KG1 (cell line): ENCODE results near the gene TTC28.
"Not testable (repeated sequence)": the region's sequence is repeated elsewhere in the genome, so short reads cannot be mapped to it uniquely, and the experiment has no call there.

Source experiments
- DNase-seq: peaks from one replicate; lab custom pipeline; 2025; lab: John Stamatoyannopoulos, UW

TTC28 gene

DNA sequence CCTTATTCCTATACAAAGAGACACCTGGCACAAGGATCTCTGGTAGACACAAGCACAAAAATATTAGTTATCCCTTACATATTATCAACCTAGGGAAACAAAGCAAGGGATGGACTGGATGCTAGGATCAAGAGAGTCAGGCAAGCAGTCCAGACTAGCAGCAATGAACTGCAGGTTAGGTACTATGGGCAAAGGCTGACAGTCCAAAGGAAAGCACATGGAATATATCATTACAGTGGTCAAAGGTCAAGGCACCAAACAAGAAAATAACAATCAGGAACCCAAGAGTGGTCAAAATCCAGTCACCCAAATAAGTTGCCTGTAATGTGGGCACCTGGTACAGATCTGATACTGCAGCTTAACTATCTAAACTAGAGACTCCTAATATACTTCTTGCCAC lies 77.7 kb downstream of the TTC28 start:
- DNase-seq, result no peak

DNA sequence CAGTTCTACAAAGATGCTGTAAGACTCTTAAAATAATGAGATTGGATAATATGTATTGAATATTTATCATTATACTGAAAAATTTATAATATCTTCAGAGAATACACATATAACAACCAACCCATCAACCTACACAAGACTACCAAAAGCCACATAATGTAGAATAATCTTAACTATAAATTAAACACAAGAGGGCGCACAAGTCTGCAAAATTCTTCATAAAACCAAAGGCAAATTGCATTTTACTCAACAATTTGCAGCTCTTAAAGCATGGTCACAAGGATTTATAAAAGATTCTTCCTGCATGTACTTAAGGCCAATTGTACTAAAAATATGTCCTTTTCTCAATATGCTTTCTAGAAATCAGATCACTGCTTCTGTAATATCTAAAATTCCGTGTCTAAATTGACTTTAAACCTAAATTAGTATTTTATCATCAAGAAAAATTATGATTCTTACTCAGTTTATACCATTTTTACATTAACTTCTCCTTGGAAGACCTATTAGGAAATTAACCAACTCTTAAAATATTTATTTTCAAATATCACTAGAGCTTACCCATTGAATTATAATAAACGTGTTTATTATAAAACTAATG lies 79.0 kb downstream of the TTC28 start:
- DNase-seq, result peak; percentile 72

DNA sequence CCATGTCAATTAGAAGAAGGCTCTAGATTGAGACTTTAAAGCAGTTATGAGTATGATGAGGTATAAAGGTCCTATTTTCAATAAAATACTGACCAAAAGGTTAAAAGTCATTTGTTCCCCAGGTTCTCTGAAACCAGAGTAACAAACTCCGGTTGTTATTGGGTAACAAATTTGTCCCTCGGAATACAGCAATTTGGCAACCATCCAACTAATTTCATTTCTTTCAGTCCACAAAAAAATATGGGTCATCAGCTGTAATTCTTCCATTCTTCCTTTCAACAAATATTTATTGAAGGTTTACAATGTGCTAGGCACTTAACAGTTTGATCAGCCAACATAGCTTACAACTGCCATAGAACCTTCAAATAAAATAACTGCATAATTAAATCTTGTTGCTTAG lies 79.9 kb downstream of the TTC28 start:
- no peak for DNase-seq

DNA sequence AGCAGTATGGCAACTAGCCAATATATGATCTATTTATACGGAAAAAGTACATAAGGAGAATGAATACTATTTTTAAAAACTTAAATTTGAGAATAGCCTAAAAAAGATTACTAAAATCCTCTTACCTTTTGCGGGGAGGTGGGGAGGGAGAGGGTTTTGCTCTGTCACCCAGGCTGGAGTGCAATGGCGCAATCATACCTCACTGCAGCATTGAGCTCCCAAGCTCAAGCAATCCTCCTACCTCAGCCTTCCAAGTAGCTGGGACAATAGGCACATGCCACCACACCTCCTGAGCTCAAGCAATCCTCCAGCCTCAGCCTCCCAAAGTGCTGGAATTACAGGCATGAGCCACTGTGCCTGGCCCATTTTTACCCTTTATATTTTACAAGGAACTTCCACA lies 82.0 kb downstream of the TTC28 start:
- no peak for DNase-seq

DNA sequence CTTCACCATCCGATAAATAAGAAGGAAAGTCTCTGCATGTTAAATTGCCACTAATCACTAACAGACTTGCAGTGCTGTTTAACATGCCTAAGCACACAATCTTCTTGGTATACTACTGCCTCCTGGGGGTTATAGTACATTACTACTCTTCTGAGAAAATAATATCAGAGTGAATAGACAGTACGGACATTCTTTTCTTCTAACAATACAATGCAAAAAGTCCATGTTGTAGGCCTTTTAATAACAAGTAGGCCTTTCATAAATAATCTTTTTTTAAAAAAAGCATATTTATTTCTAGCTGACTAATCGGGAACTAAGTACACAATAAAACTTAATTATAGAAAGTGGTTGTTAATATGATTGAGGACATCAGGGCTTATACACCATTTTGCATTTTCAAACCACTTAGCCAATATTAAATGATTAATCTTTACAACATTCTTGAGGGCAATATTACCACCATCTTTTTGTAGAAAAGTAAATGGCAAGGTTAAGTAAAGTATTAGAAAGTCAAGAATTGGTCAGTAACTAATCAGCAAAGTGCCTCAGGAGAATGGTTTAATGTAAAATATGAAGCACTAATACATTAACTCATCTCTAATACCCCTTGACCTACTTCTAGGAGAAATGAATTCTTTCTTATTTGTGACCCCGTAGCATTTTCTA lies 84.7 kb downstream of the TTC28 start:
- peak; percentile 48 for DNase-seq

DNA sequence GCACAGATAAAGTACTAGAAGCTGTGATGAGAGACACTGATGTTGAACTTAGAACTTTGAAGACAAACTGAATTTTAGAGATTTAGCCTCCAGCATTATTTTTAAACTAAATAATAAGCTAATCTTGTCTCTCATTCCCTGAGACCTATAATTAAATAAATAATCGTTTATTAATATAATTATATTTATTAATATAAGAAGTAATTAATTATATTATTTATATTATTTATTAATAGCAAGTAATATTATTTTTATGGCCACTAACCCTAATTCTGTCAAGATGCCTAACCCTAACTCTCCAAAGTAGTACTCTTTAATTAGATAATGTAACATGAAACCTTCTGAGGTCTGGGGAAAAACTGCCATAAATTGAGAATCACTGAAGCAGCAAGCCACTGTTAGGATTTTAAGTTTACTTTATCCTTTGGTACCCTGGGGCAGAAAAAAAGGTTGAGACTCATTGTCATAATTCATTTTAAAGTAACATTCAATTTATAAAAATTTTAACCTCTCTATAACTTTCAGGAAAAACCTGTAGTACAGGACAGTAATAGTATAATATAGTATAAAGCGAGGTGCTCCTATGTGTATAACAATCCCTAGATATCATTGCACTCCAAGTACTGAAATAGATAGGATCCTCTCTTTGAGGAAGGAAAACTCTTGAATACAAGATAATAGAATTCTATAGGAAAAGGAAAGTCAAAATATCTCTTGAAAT lies 85.4 kb downstream of the TTC28 start:
- no peak for DNase-seq

DNA sequence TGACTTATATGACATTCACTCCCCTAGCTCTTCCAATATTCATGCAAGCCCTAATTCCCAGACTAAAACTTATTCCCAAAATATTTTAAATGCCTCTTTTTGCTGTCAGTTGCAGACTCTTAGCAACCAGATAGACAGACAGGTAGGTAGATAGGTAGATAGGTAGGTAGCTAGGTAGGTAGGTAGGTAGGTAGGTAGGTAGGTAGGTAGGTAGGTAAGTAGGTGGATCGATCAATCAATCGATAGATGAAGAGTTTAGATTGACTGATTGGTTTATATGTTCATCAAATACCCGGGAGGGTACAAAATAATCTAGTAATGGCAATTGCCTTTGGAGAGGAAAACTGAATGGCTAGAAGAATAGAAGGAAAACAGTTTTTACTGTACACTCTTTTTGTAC lies 86.3 kb downstream of the TTC28 start:
- no peak for DNase-seq

DNA sequence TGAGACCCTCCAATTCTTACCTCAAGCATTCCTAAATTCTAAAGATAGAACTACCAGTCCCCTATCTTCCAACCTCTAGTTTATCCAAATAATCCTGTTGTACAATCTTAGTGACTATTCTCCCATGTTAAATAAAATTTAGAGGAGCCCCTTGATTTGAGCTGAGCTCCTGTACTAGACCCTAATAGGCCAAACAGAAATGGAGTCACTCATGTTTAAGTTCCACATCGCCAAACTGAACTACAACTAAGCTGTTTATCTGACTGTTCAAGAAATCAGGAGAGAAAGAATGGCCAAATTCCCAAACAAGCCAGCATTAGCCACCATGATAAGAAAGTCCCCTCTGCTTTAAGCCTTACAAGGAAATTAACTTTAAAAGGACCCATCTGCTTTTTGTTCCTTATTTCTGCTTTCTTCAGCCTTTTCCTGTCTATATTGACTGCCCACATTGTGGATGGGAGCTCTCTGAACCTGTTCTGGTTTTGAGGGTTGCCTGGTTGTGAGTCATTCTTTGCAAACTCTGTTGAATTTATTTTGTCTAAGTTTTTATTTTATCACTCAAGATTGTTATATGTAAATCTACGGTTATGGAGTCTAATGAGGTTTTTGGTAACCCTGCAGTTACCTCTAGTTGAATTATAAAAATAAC lies 90.4 kb downstream of the TTC28 start:
- peak; percentile 24 for DNase-seq

DNA sequence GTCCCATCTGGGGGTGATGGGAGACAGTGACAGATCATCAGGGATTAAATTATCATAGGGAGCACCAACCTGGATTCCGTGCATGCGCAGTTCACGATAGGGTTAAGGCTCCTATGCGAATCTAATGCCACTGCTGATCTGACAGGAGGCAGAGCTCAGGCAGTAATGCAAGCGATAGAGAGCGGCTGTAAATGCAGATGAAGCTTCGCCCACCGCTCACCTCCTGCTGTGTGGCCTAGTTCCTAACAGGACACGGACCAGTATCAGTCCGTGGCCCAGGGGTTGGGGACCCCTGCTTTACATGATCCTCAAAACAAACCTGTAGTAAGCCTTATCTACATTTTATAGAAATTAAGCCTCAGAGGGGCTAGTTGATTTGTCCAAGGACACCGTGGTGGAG lies 94.3 kb downstream of the TTC28 start:
- DNase-seq, result no peak

DNA sequence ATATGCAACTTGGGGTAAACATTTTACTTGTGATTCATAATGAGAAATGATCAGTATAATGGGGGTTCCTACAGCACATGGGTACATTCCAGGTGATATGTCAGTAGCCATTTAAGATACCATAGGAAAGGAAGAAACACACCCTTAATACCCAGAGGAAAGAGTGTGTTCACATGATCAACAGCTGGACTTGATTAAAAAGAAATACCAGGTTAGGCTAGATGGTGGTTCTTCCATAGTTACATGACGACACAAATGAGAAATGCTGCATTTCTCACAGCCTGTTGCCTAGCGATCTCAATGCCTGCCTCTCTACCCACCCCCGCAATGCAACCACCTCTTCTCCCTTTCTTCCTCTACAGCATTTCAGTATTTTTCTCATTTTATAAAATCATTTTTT lies 96.8 kb downstream of the TTC28 start:
- no peak for DNase-seq

DNA sequence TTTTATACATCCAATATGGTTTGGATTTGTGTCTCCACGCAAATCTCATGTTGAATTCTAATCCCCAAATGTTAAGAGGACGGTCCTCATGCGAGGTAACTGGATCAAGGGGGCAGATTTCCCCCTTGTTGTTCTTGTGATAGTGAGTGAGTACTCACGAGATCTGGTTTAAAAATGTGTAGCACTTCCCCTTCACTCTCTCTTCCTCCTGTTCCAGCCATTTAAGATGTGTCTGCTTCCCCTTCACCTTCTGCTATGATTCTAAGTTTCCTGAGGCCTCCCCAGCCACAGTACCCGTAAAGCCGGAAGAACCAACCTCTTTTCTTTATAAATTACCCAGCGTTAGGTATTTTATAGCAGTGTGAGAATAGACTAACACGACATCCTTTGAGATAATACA lies 98.6 kb downstream of the TTC28 start:
- DNase-seq, result no peak

DNA sequence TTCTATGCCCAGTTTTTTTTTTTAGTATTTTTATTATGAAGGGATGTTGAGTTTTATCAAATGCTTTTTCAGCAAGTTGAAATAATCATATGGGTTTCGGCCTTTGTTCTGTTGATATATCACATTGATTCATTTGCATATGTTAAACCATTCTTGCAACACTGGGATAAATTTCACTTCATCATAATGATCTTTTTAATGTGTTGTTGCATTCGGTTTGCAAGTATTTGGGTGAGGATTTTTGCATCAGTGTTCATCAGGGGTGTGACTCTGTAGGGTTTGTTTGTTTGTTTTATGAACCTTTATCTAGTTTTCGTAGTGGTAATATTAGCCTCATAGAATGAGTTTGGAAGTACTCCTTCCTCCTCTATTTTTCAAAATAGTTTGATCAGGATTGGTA lies 103.5 kb downstream of the TTC28 start:
- DNase-seq, result no peak

DNA sequence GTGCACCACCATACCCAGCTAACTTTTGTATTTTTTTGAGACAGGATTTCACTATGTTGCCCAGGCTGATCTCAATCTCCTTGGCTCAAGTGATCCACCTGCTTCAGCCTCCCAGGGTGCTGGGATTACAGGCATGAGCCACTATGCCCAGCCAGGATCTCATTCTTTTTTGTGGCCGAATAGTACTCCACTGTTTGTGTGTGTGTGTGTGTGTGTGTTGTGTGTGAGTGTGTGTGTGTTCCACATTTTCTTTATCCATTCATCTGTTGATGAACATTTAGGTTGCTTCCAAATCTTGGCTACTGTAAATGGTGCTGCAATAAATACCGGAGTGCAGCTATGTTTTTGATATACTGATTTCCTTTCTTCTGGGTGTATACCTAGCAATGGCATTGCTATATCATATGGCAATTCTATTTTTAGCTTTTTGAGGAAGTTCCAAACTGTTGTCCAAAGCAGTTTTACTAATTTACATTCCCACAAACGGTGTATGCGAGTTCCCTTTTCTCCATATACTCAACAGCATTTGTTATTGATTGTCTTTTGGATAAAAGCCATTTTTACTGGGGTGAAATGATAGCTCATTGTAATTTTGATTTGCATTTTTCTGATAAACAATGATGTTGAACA lies 105.4 kb downstream of the TTC28 start:
- no peak for DNase-seq

DNA sequence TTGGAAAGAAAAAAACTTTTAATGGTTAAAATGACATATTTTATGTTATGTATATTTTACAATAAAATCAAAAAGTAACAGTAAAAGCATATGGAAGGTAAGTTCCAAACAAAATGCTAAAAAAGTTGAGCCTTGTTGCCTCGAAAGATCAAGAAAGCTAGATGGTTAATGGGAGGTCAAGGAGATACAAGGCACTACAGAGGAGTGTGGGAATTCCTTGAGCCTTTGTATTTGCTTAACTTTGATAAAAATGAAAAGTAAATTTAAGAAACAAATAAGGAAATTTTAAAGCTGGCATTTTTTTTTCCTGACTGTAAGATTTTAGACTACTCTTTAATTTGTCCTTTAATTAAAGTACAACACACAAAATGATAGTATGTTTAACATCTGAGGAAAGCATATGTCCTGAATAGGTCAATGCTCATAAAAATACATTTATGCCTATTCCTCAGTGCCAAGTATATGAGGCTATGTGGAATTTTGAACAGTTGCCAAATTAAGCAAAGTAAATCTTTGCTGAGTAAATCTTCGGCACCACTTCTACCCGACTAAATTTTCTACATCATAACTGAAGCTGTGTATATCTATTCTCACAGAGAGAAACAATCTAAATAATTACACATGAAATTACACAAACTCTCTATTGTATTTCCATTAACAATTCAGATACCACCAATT lies 108.8 kb downstream of the TTC28 start:
- no peak for DNase-seq

DNA sequence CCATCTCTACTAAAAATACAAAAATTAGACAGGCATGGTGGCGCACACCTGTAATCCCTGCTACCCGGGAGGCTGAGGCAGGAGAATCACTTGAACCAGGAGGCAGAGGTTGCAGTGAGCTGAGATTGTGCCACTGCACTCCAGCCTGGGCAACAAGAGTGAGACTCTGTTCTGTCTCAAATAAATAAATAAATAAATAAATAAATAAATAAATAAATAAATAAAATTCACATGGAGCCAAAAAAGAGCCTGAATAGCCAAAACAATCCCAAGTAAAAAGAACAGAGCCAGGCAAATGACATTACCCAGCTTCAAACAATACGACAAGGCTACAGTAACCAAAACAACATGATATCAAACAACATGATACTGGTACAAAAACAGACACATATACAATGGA lies 110.7 kb downstream of the TTC28 start:
- DNase-seq, result not testable (repeated sequence)

DNA sequence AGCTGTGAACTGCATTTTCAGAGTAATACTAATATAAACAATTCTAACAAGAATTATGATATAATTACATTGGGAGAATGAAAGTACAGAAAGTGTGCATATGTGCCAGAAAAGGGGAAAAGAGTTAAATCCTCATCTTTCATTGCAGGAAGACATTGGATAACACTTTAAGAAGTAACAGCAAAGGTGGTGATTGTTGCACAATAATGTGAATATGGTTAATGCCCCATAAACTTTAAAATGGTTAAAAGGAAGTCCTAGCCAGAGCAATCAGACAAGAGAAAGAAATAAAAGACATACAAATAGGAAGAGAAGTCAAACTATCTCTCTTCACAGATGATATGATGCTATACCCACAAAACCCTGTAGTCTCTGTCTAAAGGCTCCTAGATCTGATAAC lies 111.5 kb downstream of the TTC28 start:
- no peak for DNase-seq

DNA sequence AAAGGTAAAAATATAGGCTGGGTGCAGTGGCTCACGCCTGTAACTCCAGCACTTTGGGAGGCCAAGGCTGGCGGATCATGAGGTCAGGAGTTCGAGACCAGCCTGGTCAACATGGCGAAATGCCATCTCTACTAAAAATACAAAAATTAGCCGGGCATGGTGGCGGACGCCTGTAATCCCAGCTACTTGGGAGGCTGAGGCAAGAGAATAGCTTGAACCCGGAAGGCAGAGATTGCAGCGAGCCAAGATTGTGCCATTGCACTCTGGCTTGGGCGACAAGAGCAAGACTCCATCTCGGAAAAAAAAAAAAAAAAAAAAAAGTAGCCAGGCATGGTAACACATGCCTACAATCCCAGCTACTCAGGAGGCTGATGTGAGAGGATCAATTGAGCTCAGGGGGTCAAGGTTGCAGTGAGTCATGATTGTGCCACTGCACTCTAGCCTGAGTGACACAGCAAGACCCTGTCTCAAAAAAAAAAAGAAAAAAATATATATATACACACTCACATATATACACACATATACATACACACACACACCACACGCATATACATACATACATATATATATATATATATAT lies 112.6 kb downstream of the TTC28 start:
- DNase-seq, result not testable (repeated sequence)

DNA sequence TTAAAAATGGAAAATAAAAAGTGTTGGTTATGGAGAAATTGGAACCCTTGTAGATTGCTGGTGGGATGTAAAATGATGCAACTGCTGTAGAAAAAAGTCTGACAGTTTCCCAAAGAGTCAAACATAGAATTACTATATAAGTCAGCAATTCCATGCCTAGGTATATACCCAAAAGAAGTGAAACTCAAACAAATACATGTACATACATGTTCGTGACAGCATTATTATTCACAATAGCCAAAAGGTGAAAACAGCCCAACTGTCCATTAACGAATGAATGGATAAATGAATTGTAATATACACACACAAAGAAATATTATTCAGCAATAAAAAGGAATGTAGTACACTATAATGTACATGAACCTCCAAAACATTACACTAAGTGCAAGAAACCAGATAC lies 116.0 kb downstream of the TTC28 start:
- DNase-seq, result no peak

DNA sequence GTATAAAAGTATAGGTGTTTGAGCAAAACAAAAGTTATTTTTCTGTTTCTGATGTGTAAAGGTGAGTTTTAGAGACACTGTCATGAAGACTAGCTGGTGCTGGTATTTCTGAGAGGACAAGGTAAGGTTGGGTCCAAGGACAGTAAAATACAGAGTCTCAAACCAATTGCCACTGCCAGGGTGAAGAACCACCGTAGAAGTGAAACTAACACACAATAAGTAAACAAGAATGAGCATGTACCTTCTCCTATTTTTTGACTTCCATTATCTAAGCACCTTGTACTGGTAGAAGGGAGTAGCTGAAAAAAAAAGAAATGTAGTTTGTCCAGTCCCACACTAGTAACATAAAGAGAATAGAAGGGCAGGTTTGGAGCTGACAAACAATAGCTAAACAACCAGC lies 117.3 kb downstream of the TTC28 start:
- DNase-seq, result no peak

DNA sequence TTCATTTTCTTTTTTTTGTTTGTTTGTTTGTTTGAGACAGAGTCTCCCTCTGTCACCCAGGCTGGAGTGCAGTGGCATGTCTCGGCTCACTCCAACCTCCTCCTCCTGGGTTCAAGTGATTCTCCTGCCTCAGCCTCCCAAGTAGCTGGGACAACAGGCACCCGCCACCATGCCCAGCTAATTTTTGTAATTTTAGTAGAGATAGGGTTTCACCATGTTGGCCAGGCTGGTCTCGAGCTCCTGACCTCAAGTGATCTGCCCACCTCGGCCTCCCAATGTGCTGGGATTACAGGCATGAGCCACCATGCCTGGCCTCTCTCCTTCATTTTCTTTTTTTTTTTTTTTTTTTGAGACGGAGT lies 118.9 kb downstream of the TTC28 start:
- DNase-seq, result not testable (repeated sequence)

DNA sequence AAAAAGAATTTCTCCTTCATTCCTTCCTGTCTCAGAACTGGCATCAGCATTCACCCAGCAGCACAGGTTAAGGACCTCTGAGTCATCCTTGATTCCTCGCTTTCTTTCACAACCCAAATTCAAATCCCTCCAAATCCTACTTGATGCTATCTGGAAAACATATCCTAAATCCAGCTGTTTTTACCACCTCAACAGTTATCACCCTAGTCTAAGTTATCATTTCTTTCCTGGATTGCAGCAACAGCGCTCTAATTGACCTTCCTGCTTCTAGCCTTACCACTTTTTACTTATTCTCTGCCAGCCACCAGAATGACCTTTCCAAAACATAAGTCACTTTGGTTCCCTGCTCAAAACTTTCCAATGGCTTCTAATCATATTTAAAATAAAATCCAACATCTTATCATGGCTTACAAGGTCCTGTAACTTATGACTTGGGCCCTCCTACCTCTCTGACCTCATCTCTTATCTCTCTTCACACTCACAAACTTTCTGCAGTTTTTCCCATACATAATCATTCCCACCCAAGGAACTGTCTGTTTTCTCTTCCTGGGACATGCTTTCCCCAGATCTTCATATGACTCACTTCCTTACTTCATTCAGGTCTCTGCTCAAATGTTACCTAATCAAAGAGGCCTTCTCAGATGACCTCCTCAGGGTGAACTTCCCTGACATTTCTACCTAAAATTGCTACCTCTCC lies 119.4 kb downstream of the TTC28 start:
- DNase-seq, result no peak
